Transverse colon (tissue), 4 donors: ENCODE measurements around the gene GLCE. TPM values are rescaled to one million over a fixed set of nuclear protein-coding genes. Genes with fewer than 3 reads are reported as not detected.

Experiments used
- DNase-seq: peaks from one replicate; pipeline ENCODE4 v3.0.0-alpha.2; 2019
- H3K27ac ChIP-seq, 4 donors: fragments of 200-600 bp; sonication (generic); 2 replicates each; pipeline ENCODE4 v1.5.1; 2016 to 2018; ENCODE audit warnings: inconsistent platforms in 4 of 4
- H3K27me3 ChIP-seq: fragments of 200-600 bp; sonication (generic); 2 replicates; pipeline ENCODE4 v1.5.1; 2017; ENCODE audit warnings: inconsistent platforms
- H3K36me3 ChIP-seq, 4 donors: fragments of 200-600 bp; sonication (generic); 2 replicates each; pipeline ENCODE4 v1.5.1; 2017 to 2019; ENCODE audit warnings: inconsistent platforms in 4 of 4
- H3K4me1 ChIP-seq, 4 donors: fragments of 200-600 bp; sonication (generic); 2 replicates each; pipeline ENCODE4 v1.5.1; 2017 to 2020; ENCODE audit warnings: inconsistent platforms in 4 of 4
- H3K4me3 ChIP-seq, 4 donors: fragments of 200-600 bp; sonication (generic); 1 replicate in 1 of 4; 2 replicates in 3 of 4; pipeline versions ENCODE4 v1.5.1 to v1.6.1; 2017 to 2019; ENCODE audit warnings: inconsistent platforms in 4 of 4
- H3K9me3 ChIP-seq, 2 donors: fragments of 200-600 bp; sonication (generic); 2 replicates each; pipeline ENCODE4 v1.5.1; 2017 to 2019; ENCODE audit warnings: inconsistent platforms in 2 of 2
- CTCF ChIP-seq, 5 experiments: fragments of 200-600 bp in 3 of 5; fragments of 450-650 bp in 2 of 5; sonication (generic) in 3 of 5; IDR thresholded peaks; 1 replicate in 2 of 5; 2 replicates in 3 of 5; pipeline ENCODE4 v1.5.1; 2016 to 2017; ENCODE audit warnings: antibody characterized with exemption in 5 of 5, inconsistent platforms in 3 of 5, mild to moderate bottlenecking in 2 of 5, moderate library complexity in 1 of 5
- EP300 ChIP-seq: sonication (generic); formaldehyde crosslinking; IDR thresholded peaks from one replicate; pipeline ENCODE4 v1.6.1; 2017; ENCODE audit warnings: antibody characterized with exemption, low read depth
- POLR2A ChIP-seq: fragments of 450-650 bp; IDR thresholded peaks from one replicate; pipeline ENCODE4 v1.6.1; 2016; ENCODE audit warnings: antibody characterized with exemption, mild to moderate bottlenecking, moderate library complexity
- POLR2AphosphoS5 ChIP-seq, 3 donors: sonication (generic); formaldehyde crosslinking; IDR thresholded peaks; one replicate each; pipeline ENCODE4 v1.6.1; 2016; ENCODE audit warnings: antibody characterized with exemption in 3 of 3
- WGBS, 2 donors: methylation state at CpG; one replicate each; pipeline ENCODE4 v1.1.5; 2018; ENCODE audit warnings: low coverage in 1 of 2; 5-methylcytosine and 5-hydroxymethylcytosine counted together
- in situ Hi-C, 4 donors: fragments of 200-750 bp; cut with MboI; loops; one replicate each; pipeline versions ENCODE4 v1.15.0 to v1.15.1; 2017; ENCODE audit warnings: low sequenced_read_pairs in 3 of 4, low pct_ligation_motif_present in 1 of 4, low pct_unique_long_range_greater_than_20kb in 1 of 4
- intact Hi-C: fragments of 100-400 bp; cut with DNase I; formaldehyde crosslinking; loops from one replicate; pipeline ENCODE4 v1.15.1; 2023; ENCODE audit warnings: low total_unique reads
- total RNA-seq, 4 donors: library from RNA; depleted of rRNA; stranded (reverse); fragments of >200 nt; gene quantifications; one replicate each; pipeline ENCODE4 v1.1.0, GENCODE V29; 2016

GLCE gene
- total RNA-seq, 4 donors from 2014 or later: 7.9 to 38.1 (median 25.4) TPM

GRCh38 chr15:69126054-69126469 is 34.4 kb upstream of the GLCE start:
- no peaks in the 10 kb centered on the region for H3K36me3 ChIP-seq
- H3K9me3 ChIP-seq: no peaks in the 10 kb centered on the region
- intact Hi-C loops (no loop called here), in situ Hi-C loops (no loop called here)
- peaks cover 0 to 9% (median 5%) of the 10 kb centered on the region in 4 donors for H3K4me1 ChIP-seq
- DNase-seq: no peak
- WGBS, 2 donors: 40 to 50% methylated on average over 3 of the region's 3 CpGs
- no peak overlapping the region for H3K27ac ChIP-seq
- TF ChIP-seq POLR2AphosphoS5 (IDR thresholded peaks at IDR 0.05): no peak
- no peak for TF ChIP-seq CTCF (IDR thresholded peaks at IDR 0.05)
- TF ChIP-seq EP300: no peak
- TF ChIP-seq POLR2A: no peak
- H3K4me3 ChIP-seq: no peak overlapping the region
- no peaks in the 10 kb centered on the region for H3K27me3 ChIP-seq

GRCh38 chr15:69127306-69127705 is 33.1 kb upstream of the GLCE start:
- TF ChIP-seq POLR2A (no peak), CTCF (IDR thresholded peaks at IDR 0.05) (no peak), POLR2AphosphoS5 (IDR thresholded peaks at IDR 0.05) (no peak)
- intact Hi-C loops: no loop called here
- in situ Hi-C loops: no loop called here
- no peaks in the 10 kb centered on the region for H3K36me3 ChIP-seq
- H3K9me3 ChIP-seq: no peaks in the 10 kb centered on the region
- peaks cover 0 to 9% (median 5%) of the 10 kb centered on the region in 4 donors for H3K4me1 ChIP-seq
- no peaks in the 10 kb centered on the region for H3K27me3 ChIP-seq
- 94 to 100% methylated on average over 1 of the region's 1 CpG for WGBS, 2 donors
- no peak overlapping the region for H3K4me3 ChIP-seq
- no peak for DNase-seq
- H3K27ac ChIP-seq: no peak overlapping the region

GRCh38 chr15:69128667-69129311 is 31.6 kb upstream of the GLCE start:
- Histone ChIP-seq H3K27ac (no peak overlapping the region), H3K27me3 (no peaks in the 10 kb centered on the region), H3K4me1 (peaks cover 0 to 9% (median 5%) of the 10 kb centered on the region in 4 donors), H3K4me3 (no peak overlapping the region), H3K9me3 (no peaks in the 10 kb centered on the region), H3K36me3 (no peaks in the 10 kb centered on the region)
- DNase-seq: no peak
- WGBS, 2 donors: 63% methylated on average over 2 of the region's 2 CpGs; no CpG with 5 or more reads in 1 of the 2 donors
- intact Hi-C loops: no loop called here
- in situ Hi-C loops: no loop called here
- no peak for TF ChIP-seq POLR2AphosphoS5 (IDR thresholded peaks at IDR 0.05)
- TF ChIP-seq CTCF (IDR thresholded peaks at IDR 0.05): no peak
- TF ChIP-seq POLR2A: no peak
- no peak for TF ChIP-seq EP300

- 77 to 83% methylated on average over 6 to 7 of the region's 7 CpGs for WGBS, 2 donors
- TF ChIP-seq POLR2AphosphoS5 (IDR thresholded peaks at IDR 0.05) (no peak), POLR2A (no peak)
- Histone ChIP-seq H3K27ac (no peak overlapping the region), H3K36me3 (no peaks in the 10 kb centered on the region), H3K9me3 (no peaks in the 10 kb centered on the region), H3K4me1 (peaks cover 0 to 9% (median 4%) of the 10 kb centered on the region in 4 donors), H3K4me3 (no peak overlapping the region), H3K27me3 (no peaks in the 10 kb centered on the region)
- no peak for DNase-seq
- intact Hi-C loops (no loop called here), in situ Hi-C loops (no loop called here)
Measured at GRCh38 chr15:69131362-69132220, 28.8 kb upstream of the GLCE start.
